ENCODE measurements around the gene SLC2A11. TPM values are rescaled to one million over a fixed set of nuclear protein-coding genes. Genes with fewer than 3 reads are reported as not detected.

Gene SLC2A11, protein sequence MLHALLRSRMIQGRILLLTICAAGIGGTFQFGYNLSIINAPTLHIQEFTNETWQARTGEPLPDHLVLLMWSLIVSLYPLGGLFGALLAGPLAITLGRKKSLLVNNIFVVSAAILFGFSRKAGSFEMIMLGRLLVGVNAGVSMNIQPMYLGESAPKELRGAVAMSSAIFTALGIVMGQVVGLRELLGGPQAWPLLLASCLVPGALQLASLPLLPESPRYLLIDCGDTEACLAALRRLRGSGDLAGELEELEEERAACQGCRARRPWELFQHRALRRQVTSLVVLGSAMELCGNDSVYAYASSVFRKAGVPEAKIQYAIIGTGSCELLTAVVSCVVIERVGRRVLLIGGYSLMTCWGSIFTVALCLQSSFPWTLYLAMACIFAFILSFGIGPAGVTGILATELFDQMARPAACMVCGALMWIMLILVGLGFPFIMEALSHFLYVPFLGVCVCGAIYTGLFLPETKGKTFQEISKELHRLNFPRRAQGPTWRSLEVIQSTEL
- 10 to 100 TPM; 14.2 to 25.3 (median 17.2) TPM for total RNA-seq
- 10 to 100 TPM; 13.7 to 15.0 TPM for polyA plus RNA-seq
- long read RNA-seq, donor 1, partial matches to known transcripts, result 8 of 20 reads
- long read RNA-seq, donor 1, other reads (novel, unspliced or antisense), result 9 of 20 reads
- long read RNA-seq, donor 2, partial matches to known transcripts, result 0 of 2 reads
- long read RNA-seq, donor 2, other reads (novel, unspliced or antisense), result 0 of 2 reads
- long read RNA-seq, donor 3, partial matches to known transcripts, result 10 of 25 reads
- long read RNA-seq, donor 3, other reads (novel, unspliced or antisense), result 10 of 25 reads

DNA sequence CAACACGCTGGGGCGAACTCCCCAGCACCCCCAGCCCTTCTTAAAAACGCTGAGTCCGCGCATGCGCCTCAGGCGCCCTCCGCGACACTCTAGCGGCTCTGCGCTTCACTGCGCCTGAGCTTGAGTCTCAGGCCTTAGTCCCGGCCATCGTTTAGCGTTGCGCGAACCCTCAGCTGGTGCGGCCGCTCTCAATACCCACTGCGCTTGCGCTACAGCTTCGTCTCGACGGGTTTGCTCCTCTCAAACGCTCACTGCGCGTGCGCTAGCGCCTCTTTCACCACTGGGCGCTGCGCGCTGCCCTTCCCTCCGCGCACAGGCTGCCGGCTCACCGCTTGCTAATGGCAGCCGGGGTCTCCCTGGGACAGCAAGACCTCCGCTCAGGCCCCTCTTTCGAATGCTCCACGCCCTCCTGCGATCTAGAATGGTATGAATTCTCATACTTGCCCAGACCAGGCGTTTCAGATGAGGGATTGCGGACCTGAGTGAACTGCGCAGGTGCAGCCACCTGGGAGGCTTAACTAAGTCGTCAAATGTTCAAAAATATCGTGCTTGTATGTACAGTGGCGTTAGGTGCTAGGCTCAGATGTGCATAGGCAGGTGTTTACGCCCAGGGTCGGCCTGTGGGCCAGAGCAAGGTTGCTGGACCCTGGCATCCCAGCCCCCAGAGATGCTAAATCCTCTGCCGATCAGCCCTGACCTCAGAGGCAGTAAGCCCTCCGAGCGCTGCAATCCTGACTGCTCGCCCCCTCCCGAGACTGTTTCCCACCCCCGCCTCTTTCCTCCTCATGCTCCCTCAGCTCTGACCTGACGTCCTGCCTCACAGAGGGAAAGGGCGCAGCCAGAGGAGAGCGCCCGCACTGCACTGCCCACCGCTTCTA, at the start of gene SLC2A11:
TSS of gene SLC2A11 (plus strand) at position 270 of the 878 bp plus-strand sequence. CDS start at position 395, 125 bp downstream.
- Histone ChIP-seq H3K9me3 (no peaks in the 10 kb centered on the region), H3K27me3 (no peaks in the 10 kb centered on the region), H3K27ac (peak within 1 kb of the TSS; percentile 73 to 93), H3K4me3 (peak within 1 kb of the TSS; percentile 72), H3K4me1 (ENCODE audit: insufficient read depth) (no peaks in the 10 kb centered on the region), H3K36me3 (no peaks in the 10 kb centered on the region)
- TF ChIP-seq, protein P1, sequence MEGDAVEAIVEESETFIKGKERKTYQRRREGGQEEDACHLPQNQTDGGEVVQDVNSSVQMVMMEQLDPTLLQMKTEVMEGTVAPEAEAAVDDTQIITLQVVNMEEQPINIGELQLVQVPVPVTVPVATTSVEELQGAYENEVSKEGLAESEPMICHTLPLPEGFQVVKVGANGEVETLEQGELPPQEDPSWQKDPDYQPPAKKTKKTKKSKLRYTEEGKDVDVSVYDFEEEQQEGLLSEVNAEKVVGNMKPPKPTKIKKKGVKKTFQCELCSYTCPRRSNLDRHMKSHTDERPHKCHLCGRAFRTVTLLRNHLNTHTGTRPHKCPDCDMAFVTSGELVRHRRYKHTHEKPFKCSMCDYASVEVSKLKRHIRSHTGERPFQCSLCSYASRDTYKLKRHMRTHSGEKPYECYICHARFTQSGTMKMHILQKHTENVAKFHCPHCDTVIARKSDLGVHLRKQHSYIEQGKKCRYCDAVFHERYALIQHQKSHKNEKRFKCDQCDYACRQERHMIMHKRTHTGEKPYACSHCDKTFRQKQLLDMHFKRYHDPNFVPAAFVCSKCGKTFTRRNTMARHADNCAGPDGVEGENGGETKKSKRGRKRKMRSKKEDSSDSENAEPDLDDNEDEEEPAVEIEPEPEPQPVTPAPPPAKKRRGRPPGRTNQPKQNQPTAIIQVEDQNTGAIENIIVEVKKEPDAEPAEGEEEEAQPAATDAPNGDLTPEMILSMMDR (IDR thresholded peaks at IDR 0.05), result peak; percentile 45 to 61 (median 52)
- TF ChIP-seq EP300 (IDR thresholded peaks at IDR 0.05) (no peak), POLR2A (IDR thresholded peaks at IDR 0.05) (peak; percentile 63)
- DNase-seq, result peak; percentile 95 to 98 (median 97)
- intact Hi-C loops (cut with DNase I), result no loop called here
- WGBS, 3 donors, result 0 to 1% (median 1%) methylated on average over 41 to 60 of the region's 60 CpGs

DNA sequence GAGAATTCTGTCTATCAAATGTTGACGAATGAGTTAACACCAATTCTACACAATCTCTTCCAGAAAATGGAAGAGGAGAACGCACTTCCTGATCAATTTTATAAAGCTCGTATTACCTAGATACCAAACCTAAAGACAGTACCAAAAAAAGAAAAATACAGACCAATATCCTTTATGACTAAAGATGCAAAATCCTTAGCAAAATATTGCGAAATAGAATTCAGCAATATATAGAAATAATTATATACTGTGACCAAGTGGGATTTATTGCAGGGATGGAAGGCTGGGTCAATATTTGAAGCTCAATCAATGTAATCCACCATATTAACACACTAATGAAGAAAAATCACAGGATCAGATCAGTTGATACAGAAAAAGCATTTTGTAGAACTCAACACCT, 45.3 kb upstream of the SLC2A11 start:
- DNase-seq, result no peak
- H3K27ac ChIP-seq, result no peak overlapping the region
- 93 to 96% (median 96%) methylated on average over 4 of the region's 4 CpGs for WGBS, 3 donors
- no peaks in the 10 kb centered on the region for H3K36me3 ChIP-seq
- no peaks in the 10 kb centered on the region for H3K9me3 ChIP-seq
- H3K4me1 ChIP-seq (ENCODE audit: insufficient read depth), result no peaks in the 10 kb centered on the region
- TF ChIP-seq, protein P1 (IDR thresholded peaks at IDR 0.05), result no peak
- no peak for TF ChIP-seq EP300 (IDR thresholded peaks at IDR 0.05)
- H3K4me3 ChIP-seq, result no peak overlapping the region
- H3K27me3 ChIP-seq, result no peaks in the 10 kb centered on the region
- intact Hi-C loops (cut with DNase I), result no loop called here

DNA sequence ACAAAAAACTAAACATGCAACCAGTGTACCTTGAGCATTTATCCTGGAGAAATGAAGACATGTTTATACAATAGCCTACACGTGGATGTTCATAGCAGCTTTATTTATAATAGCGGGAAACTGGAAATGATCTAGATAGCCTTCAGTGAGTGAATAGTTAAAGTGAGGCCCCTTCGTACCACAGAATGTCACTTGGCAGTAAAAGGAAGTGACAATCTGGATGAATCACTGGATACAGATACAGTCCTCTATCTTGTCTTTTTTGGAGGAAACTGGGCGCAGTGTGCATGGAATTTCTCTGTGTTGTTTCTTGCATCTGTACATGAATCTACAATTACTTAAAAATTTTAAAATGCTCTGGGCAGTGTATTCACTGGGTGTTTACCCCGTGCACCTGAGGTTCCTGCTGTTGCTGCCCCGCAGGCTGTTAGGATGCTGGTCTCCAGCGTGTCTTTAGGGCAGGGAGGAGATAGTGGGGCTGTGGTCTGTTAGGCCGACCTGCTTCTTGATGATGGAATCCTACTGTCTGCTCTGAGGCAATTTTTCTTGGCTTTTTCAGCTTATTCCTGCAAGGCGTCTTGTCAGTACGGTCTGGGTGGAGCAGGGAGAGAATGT, 42.0 kb upstream of the SLC2A11 start:
- Histone ChIP-seq H3K27me3 (no peaks in the 10 kb centered on the region), H3K4me3 (no peak overlapping the region), H3K4me1 (ENCODE audit: insufficient read depth) (no peaks in the 10 kb centered on the region), H3K27ac (no peak overlapping the region), H3K36me3 (no peaks in the 10 kb centered on the region), H3K9me3 (no peaks in the 10 kb centered on the region)
- 71 to 80% (median 80%) methylated on average over 10 of the region's 10 CpGs for WGBS, 3 donors
- no peak for DNase-seq
- intact Hi-C loops (cut with DNase I), result no loop called here
- TF ChIP-seq, protein P1 (IDR thresholded peaks at IDR 0.05), result no peak
- no peak for TF ChIP-seq POLR2A (IDR thresholded peaks at IDR 0.05)
- TF ChIP-seq EP300 (IDR thresholded peaks at IDR 0.05), result no peak
